RKO (cell line): ENCODE data around the gene PDXK.
A peak's percentile ranks its signal among the peaks of the same experiment; 100 is the strongest.
"Not testable (repeated sequence)": the region's sequence is repeated elsewhere in the genome, so short reads cannot be mapped to it uniquely, and the experiment has no call there.

Experiments
- DNase-seq: peaks from one replicate; pipeline ENCODE4 v3.0.0-alpha.2; 2016; ENCODE audit warnings: low spot score

Gene PDXK

GRCh38 chr21:43718872-43719747 is at the start of gene PDXK:
Gene PDXK (plus strand): TSS chr21:43719129. CDS start chr21:43719295, 166 bp downstream.
- peak; percentile 79 for DNase-seq

GRCh38 chr21:43669828-43670605 is 48.9 kb upstream of the PDXK start:
- no peak for DNase-seq

- DNase-seq: no peak
Observed at GRCh38 chr21:43675871-43676270, 43.1 kb upstream of the PDXK start.

- DNase-seq: no peak
Observed at GRCh38 chr21:43676391-43676790, 42.5 kb upstream of the PDXK start.

GRCh38 chr21:43679951-43680350 is 39.0 kb upstream of the PDXK start:
- no peak for DNase-seq

GRCh38 chr21:43680421-43680820 is 38.5 kb upstream of the PDXK start:
- DNase-seq: not testable (repeated sequence)

GRCh38 chr21:43681650-43682049 is 37.3 kb upstream of the PDXK start:
- no peak for DNase-seq

- DNase-seq: no peak
Observed at GRCh38 chr21:43684424-43684823, 34.5 kb upstream of the PDXK start.

GRCh38 chr21:43686811-43687565 is 31.9 kb upstream of the PDXK start:
- no peak for DNase-seq

- no peak for DNase-seq
Observed at GRCh38 chr21:43687566-43688399, 31.1 kb upstream of the PDXK start.

GRCh38 chr21:43688906-43689305 is 30.0 kb upstream of the PDXK start:
- DNase-seq: no peak

- DNase-seq: no peak
Observed at GRCh38 chr21:43689556-43690337, 29.2 kb upstream of the PDXK start.

GRCh38 chr21:43690346-43690745 is 28.6 kb upstream of the PDXK start:
- no peak for DNase-seq

- no peak for DNase-seq
Observed at GRCh38 chr21:43691086-43691795, 27.7 kb upstream of the PDXK start.

- DNase-seq: no peak
Observed at GRCh38 chr21:43691801-43692200, 27.1 kb upstream of the PDXK start.

- DNase-seq: no peak
Observed at GRCh38 chr21:43692949-43693348, 26.0 kb upstream of the PDXK start.

- no peak for DNase-seq
Observed at GRCh38 chr21:43693981-43694380, 24.9 kb upstream of the PDXK start.

GRCh38 chr21:43694437-43695079 is 24.4 kb upstream of the PDXK start:
- no peak for DNase-seq

- no peak for DNase-seq
Observed at GRCh38 chr21:43696214-43696613, 22.7 kb upstream of the PDXK start.
